GM19372 (cell line): ENCODE results near the gene FHL3.

ENCODE experiments used
- ATAC-seq: cut with Tn5 transposase; IDR thresholded peaks from one replicate; pipeline ENCODE4 v1.9.1; 2021; ENCODE audit warnings: mild to moderate bottlenecking, low read depth, moderate library complexity; ENCODE audit not compliant: unreplicated experiment

FHL3 gene

DNA sequence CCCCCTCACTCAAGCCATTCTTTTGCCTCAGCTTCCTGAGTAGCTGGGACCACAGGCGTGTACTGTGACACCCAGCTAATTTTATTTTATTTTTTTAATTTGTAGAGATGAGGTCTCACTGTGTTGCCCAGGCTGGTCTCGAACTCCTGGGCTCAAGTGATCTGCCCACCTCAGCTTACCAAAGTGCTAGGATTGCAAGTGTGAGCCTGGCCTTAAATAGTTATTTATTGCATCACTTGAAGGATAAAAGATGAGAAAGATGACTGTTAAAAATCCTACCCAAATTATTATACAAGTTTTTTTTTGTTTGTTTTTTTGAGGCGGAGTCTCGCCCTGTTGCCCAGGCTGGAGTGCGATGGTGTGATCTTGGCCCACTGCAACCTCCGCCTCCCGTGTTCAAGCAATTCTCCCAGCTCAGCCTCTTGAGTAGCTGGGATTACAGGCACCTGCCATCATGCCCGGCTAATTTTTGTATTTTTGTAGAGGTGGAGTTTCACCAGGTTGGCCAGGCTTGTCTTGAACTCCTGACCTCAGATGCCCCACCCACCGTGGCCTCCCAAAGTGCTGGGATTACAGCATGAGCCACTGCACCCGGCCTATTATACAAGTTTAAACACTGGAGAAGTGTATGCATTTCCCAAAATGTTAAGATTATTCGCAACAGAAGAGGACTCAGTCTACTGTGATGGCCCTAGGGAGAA lies 9.6 kb upstream of the FHL3 start:
- no peak for ATAC-seq

DNA sequence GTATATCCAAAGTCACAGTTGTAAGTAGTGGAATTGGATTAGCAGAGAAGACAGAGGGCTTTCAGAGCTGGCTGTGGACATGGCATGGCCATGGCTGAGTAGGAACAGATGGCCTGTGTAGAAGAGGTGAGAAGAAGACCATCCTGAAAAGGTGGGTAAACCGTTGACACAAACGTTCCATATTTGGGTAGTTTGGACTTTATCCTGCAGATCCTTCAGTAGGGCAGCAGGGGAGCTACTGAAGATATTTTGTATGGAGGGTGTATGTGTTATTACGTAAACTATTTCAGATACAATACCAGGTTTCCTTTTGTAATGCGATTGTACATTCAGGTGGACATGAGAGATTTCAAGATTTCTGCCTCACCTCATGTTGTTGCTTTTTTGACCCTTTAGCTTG lies 8.9 kb upstream of the FHL3 start:
- ATAC-seq = no peak

DNA sequence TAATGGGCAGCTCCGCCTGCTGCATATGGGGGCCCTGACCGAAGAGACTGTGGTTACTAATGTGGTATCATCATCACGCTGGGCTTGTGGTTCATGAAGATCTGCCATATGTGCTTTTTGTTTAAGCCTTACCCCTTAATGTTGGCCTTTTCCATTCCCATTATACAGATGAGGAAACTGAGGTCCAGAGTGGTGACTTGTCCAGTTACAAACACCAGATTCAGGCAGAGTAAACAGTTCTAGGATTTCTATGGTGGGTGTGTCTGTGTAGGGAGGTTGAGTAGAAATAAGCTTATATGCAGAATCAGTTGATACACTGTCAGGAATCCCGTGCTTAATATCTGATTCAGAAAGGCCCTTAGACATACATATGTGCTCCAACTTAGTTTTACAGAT lies 7.9 kb upstream of the FHL3 start:
- ATAC-seq = no peak

DNA sequence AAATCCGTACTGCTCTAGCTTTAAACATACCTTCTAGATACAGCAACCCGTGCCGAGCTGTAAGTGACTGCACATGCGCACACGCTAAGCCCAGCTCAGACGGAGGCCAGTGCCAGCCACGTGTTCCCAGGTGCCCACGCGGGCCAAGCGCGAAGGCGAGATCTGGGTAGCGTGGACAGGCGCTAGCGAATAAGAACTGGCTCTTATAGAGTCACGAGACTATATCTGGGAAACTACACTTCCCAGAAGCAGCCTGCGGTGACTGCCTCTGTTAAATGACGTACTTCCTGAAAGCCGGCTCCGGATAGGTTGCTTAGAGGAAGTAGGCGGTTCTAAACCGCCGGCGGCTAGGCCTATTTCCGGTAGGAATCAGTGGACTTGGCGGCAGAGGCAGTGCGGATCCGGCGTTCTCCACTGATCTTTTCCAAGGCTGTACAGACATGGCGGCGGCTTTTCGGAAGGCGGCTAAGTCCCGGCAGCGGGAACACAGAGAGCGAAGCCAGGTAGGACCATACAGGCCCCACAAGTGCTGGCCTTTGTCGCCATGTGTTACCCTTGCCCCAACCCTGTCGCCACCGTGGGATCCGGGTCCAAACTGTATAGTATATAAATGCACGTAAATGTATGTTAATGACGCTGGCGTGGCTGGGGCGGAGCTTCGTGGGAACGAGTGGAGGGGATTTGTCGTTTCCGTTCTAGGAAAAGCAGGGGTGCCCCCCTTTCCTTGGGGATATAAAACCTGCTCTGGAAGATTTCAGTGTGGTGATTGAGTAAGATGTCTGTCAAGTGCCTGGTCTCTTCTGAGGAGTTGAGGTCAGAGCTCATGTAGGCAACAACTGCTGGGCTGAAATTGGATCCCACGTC lies 7.3 kb upstream of the FHL3 start, which contains the start of gene UTP11:
TSS of gene UTP11 (plus strand) at position 372 of the 864 bp plus-strand sequence. CDS start at position 441, 69 bp downstream.
- peak; percentile 92 for ATAC-seq

DNA sequence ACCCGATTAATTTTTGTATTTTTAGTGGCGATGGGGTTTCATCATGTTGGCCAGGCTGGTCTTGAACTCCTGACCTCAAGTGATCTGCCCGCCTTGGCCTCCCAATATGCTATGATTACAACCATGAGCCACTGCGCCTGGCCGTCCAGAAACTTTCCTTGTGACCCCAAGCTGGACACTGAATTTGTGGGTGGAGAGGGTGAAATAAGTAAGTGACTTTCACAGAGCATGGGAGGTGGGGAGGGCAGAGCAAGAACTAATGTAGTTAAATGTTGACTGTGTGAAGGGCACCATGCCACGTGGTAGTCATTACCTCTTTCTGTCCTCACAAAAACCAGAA lies 4.5 kb upstream of the FHL3 start:
- ATAC-seq = no peak

DNA sequence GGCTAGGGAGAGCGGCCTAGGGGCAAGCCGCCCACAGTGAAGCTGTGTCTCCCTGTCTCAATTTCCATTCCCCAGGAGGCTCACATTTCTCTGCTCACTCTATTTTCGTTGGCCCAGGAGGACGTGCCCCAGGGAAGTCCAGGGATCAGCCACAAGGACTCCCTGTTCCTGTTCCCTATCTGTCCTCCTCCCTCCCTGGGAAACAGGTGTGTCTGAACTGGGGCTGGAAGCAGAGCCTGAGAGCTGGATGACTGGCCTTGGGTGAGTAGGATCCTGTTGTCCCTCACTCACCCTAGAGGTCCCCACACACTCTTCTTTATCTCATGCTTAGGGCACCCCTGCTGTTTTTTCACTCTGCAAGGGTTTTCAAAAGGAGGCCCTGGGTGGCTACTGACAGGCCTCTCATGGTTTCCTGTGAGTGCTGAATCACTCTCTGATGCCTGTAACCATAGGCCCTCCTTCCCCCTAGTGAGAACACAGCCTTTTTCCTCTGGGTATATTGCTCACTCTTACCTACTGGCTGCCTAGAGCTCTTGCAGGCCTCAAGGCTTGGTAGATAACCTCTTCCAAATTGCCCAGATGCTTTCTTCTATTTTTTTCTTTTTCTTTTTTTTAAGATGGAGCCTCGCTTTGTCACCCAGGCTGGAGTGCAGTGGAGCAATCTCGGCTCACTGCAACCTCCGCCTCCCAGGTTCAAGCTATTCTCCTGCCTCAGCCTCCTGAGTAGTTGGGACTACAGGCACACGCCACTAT lies 4.0 kb upstream of the FHL3 start:
- ATAC-seq = no peak

DNA sequence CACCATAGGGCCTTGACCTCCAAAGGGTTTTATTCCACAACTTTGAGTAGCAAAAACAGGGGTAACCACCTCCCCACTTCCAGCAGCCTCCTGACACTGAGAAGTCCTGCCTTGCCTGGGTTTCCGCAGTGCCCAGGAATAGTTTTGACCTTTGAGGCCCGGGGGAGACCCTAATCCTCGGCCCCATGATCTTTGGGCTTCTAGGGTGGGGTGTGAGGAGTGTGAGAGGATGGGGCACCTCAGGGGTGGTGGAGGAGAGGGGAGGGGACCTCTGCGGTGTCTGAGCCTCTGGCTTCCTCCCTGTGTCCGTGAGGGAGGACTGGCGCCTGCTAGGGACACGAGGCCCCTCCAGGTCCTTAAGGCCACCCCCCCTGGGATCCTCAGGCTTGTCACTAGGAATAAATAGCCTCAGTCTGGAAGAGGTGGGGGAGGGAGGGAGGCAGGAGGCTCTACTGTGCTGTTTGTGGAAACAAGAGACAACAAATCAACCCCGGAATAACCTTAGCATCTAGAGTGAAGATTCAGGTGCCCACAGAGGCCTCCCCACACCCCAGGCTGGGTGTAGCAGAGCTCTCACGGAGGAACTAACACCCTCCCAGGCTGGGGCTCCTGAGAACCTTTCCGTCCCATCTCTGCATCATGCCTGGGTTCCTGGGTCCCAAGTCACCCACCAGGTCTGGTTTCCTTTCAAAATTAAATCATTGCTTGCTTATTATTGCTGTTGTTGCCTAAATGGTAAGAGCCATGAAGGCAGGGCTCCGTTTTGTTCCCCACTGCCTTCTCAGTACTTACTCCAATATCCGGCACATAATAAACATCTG lies 904 bp upstream of the FHL3 start:
- ATAC-seq = no peak

DNA sequence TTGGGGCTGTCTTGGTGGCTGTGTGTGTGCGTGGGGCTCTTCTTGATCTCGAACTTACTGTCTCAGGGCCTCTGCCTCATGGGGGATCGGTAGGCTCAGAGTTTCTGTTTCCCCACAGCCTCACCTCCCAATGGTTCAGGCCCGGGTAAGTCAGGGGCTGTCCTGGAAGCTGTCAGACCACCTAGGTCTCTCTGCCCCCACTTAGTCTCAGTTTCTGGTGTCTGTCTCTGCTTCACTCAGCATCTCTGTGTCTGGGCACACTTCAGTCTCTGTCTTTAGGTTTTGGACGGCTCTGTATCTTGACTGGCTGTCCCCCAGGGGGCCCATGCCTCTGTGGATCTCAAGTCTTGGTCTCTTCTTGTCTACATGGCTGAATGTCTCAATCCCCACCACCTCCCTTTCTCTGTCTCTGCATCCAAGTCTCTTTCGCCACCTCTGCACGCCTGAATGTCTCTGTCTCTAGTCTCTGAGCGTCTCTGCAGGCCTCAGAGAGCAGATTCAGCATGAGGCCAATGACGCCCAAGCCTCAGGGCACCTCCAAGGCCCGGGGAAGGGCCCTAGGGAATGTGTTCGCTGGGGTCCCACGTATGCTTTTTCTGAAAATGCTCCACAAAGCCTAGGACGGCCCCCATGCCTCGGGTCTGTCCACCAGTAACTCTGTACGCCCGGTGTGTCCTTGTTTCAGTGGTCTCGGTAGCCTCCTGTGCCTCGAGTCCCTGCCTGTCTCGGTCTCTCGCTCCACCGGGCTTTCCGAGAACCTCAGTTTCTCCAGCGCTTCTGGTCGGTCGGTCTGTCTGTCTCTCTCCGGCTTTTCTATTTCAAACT lies 818 bp downstream of the FHL3 start:
- ATAC-seq = no peak

DNA sequence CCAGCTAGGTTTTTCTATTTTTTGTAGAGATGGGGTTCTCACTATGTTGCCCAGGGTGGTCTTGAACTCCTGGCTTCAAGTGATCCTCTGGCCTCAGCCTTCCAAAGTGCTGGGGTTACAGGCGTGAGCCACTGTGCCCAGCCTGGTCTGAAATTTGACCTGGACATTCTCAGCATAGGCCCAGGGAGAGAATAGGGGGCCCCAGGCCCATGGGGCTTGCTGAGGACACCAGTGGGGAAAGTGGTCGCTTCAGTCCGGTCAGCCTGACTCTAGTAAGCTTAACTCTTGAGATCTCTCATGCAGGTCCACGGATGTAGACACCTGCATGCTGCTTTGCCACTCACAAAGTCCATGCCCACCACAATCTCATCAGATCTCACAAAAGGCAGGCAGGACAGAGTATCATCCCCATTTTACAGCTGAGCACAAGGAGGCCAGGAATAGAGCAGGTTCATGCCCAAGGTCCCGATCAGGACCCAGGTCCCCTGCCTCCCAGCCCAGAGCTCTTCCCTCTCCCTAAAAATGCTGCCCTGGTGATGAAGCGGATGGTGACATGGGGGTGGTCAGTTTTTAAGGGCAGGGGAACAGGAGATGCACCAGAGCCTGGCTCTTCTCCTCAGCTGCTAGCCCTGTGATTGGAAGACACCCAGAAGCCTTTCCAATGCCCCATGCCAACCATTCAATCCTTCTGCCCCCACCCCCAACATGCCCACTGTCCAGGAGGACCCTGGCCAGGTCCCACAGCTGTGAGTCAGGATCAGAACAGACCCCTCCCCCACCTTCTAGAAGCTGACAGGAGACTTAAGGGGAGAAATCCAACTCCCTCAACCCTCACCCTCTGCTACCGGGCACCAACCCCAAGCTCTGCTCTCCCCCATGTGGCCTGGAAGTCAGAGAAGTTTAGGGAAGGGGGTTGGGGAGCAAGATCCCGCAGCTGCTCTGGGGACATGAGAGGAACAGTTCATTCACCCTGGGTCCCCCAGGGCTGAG lies 1.8 kb downstream of the FHL3 start:
- no peak for ATAC-seq

DNA sequence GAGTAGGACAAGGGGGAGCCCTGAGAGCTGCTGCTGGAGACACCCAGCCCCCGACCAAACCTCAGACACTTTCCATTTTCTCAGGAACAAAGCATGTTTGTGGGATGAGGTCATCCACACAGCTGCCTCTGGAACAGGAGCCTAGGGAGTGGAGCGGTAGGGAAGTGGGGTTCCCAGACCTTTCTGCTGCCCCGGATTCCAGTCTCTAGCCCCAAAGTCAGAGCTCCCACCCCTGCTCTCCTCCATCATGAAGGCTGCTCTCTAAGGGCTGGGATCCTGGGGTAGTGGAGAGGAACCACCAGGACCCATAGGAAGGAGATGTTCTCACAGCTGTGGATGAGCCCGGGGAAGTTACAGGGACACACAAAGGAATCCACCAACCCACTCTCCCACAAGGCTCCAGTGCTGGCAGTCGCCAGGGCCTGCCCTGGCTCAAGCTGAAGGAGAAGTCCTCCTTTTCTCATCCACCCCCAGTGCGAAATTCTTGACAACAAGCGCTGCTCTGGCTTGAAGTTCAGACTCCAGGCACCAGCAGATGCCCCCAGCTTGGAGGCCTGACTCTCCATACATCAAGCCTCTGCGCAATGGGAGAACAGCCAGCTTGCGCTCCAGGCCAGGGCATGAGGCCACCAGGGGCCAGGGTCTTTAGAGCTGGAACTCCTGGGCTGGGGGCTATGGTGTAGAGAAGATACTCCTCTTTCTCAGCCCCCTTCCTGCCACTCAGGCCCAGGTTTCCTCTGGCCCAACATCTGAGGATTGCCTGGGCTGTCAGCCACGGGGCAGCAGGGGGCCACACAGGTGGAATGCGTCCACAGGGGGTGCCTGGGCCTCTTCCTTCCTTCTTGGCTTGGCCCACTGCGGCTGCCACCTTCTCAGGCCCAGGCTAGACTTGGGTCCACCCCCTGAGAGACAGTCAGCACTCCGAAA lies 4.5 kb downstream of the FHL3 start:
- ATAC-seq = no peak

DNA sequence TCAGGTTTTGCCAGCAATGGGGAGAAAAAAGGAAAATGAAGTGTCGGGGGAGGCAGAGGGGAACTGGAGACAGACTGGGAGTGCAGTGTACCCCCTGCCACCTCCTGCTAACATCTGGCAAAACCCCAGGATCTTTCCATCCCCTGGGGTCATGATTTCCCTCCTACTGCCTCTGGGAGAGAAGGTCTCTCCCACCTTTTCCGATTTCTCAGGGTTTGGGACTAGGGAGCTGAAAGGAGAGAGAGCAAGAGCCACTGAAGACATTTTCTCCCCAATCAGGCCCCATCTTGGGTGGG lies 5.1 kb downstream of the FHL3 start:
- ATAC-seq = no peak

DNA sequence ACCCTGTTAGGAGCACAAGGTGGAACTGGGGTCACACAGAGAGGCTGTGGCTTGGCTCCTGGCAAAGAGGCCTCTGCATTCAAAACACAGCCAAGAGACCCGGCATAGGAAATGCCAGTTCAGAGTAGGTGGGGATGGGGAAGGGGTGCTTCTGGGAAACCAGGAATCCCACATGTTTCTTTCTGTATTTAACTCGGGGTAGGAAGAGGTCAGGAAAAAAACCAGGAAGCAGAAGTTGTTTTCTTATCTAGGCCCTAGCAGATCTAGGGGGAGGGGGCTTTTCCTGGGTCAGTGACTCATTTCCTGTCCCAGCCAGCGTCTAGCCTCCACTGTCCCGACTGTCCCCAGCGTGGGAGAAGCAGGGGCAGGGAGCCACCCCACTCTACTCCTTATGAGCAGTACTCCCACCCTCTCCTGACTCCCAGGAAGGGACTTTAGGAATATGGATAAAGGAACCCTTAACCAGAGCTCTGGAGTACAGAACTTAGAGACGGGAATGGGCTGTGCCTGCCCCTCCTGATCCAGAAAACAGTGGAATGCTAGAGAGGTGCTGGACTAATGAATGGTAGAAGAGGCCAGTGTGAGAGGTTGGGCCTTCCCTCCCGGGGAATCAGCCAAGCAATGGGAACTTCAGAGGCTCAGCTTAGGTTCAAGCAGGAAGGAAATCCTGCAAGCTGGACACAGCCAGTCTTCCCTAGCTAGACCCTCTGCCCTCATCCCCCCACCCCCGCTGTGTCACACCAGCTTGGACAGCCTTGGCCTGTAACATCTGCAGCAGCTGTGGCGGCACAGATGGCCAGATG lies 5.7 kb downstream of the FHL3 start:
- no peak for ATAC-seq

DNA sequence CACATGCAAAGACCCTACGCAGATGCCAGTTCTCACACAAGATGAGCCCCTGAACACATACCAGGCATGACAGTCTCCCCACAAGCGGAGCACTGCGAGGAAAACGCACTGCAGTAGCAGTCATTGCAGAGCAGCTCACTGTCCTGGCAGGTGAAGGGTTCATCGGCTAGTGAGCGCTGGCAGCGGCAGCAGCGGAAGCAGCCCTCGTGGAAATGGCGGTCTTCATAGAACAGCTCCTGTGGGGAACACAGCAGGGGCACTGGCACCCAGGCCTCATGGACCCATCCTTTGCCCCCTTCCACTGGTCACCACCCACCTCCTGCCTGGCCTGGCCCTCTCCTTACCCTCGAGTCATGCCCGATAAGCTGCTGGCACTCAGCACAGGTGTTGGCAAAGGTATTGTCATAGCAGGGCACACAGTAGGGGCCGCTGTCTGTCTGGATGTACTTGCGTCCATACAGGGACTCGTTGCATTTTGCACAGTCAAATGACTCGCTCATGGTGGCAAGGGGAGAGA lies 6.3 kb downstream of the FHL3 start:
- ATAC-seq = no peak

DNA sequence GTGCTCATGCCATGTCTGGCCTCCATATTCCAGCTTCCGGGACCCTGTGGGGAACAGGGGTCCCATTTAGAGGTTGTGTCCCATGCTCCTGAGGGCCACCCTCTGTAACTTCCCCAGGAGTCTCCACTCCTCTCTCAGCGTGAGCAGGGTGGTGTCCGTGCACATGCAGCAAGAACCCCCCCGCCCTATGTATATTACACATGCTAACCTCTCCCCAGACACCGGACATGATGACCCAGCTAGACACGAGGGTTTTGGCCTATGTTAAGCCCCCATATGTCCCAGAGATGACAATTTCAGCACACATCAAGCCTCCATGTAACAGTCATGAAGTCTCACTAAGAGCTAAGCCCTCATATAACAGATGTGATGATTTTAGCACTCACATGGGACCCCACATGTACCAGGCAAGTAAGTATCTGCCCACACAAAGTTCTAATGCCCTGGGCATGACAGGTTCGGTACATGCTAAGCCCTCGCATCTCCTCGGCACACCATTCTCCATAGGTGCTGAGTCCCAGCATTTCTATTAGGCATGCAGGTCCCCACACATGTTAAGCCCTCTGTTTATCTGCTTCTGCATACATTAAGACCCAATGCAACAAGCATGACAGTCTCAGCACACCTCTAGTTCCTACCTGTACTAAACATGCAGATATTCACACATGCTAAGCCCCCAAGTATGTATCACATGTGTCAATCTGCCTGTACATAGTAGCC lies 7.1 kb downstream of the FHL3 start:
- ATAC-seq = no peak

DNA sequence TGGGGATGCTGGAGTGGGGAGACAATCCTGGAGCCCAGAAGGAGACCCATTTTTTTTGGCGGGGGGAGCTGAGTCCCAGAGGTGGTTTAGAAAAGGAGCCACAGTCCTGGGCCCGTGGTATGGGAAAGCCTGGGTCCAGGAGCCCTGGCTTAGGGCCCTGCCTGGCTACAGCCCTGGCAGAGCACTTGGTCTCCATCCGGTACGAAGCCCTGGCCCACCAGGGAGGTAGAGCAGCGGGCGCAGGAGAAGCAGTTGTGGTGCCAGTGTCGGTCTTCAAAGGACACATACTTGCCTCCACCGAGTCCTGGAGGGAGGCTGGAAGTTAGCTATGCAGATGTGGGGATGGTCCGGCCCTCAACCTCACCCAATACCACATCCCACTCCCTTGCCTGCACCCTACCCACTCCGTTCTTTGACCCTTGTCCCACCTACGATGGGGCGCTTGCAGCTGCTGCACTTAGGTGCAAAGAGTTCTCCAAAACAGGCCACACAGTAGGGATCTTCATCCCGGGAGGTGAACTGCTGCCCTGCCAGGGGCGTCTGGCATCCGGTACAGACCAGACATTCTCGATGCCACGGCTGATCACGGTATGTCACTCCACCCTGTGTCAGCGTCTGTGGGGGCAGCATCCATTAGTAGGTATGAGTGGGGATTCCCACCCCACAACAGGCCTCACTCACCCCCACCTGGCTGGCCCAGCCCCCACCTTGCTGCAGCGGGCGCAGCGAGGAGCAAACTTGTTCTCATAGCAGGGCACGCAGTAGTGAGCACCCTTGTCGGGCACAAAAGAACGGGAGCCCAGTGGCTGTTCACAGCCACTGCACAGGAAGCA lies 7.8 kb downstream of the FHL3 start:
- no peak for ATAC-seq
